ENCODE results near the gene SMARCD1. TPM values are rescaled to one million over a fixed set of nuclear protein-coding genes. Genes with fewer than 3 reads are reported as not detected.

SMARCD1 gene
- total RNA-seq, 1 experiment from 2014 or later, result 152 TPM

- Mint-ChIP-seq H3K36me3 (ENCODE audit: insufficient read depth in 1 of 3, low read depth in 3 of 3) (peaks cover 0 to 33% (median 0%) of the 10 kb centered on the region in 3 experiments; a peak in 4 of 7 replicates), H3K27ac (no peak overlapping the region; a peak in 2 of 7 replicates)
- WGBS (ENCODE audit: extremely low coverage, insufficient read length, low lambda C conversion rate), result no CpG with 5 or more reads among the region's 2 CpGs
These were observed 38.1 kb downstream of the SMARCD1 start for GRCh38 chr12:50123203-50123602.

More at GRCh38 chr12:50123203-50123602, 38.1 kb downstream of the SMARCD1 start:
- Histone ChIP-seq H3K4me1 (ENCODE audit: insufficient read depth, low read length) (no peaks in the 10 kb centered on the region), H2BK120ac (ENCODE audit: low read depth, low read length, poor library complexity, severe bottlenecking) (no peak overlapping the region), H3K79me1 (ENCODE audit: insufficient read depth, low read depth, low read length, poor library complexity, severe bottlenecking) (no peaks in the 10 kb centered on the region), H3K9me3 (ENCODE audit: control insufficient read depth, low read depth, low read length) (no peaks in the 10 kb centered on the region), H3K56ac (ENCODE audit: insufficient read length, low read depth, low read length) (no peak overlapping the region), H2AFZ (ENCODE audit: low read length) (no peak overlapping the region), H2BK5ac (ENCODE audit: insufficient read length, low read length) (no peak overlapping the region), H3K79me2 (ENCODE audit: insufficient read depth, low read length) (no peaks in the 10 kb centered on the region), H4K5ac (ENCODE audit: insufficient read length, low read depth, low read length) (no peak overlapping the region), H3K14ac (ENCODE audit: insufficient read depth, low read length) (no peak overlapping the region), H2BK15ac (ENCODE audit: low read depth, low read length) (no peak overlapping the region), H2BK20ac (ENCODE audit: low read depth, low read length, poor library complexity, severe bottlenecking) (no peak overlapping the region), H2BK12ac (ENCODE audit: insufficient read length, low read depth, low read length) (no peak overlapping the region), H4K91ac (ENCODE audit: insufficient read length, low read depth, low read length) (no peak overlapping the region), H3K27ac (ENCODE audit: insufficient read length, low read depth, low read length) (no peak overlapping the region), H3K23ac (ENCODE audit: insufficient read length, low read depth, low read length) (no peak overlapping the region), H3K27me3 (ENCODE audit: insufficient read depth, low read length) (no peaks in the 10 kb centered on the region), H3K4me2 (ENCODE audit: insufficient read depth, insufficient read length, low read length) (no peak overlapping the region), H3K23me2 (ENCODE audit: insufficient read length, low read depth, low read length, poor library complexity, severe bottlenecking) (no peaks in the 10 kb centered on the region), H3T11ph (ENCODE audit: low read length) (no peak overlapping the region), H4K8ac (replicated peaks; ENCODE audit: insufficient read length, low read depth, low read length) (no peak overlapping the region), H3K4ac (ENCODE audit: low read depth, low read length) (no peak overlapping the region), H2AK5ac (ENCODE audit: insufficient read length, low read length) (no peak overlapping the region), H4K20me1 (ENCODE audit: control insufficient read depth, insufficient read depth, insufficient read length) (no peaks in the 10 kb centered on the region), H3K9ac (ENCODE audit: extremely low read depth, insufficient read length, low read length) (no peak overlapping the region), H3K18ac (ENCODE audit: insufficient read length, low read depth, low read length) (no peak overlapping the region)
- Mint-ChIP-seq H3K27me3 (ENCODE audit: low read depth) (no peaks in the 10 kb centered on the region), H3K4me1 (no peaks in the 10 kb centered on the region), H3K4me3 (no peak overlapping the region), H3K9me3 (no peaks in the 10 kb centered on the region)
- TF ChIP-seq CTCF (conservative IDR thresholded peaks at IDR 0.05), result no peak
- no peak for DNase-seq

Measured in H9 (cell line).